Measurements from ENCODE around the gene ZNF207. TPM values are rescaled to one million over a fixed set of nuclear protein-coding genes. Genes with fewer than 3 reads are reported as not detected.
"Not testable (repeated sequence)": the region's sequence is repeated elsewhere in the genome, so short reads cannot be mapped to it uniquely, and the experiment has no call there.

ZNF207 gene
- total RNA-seq, 2 donors from 2014 or later: 82.5 to 95.6 TPM

- no peaks in the 10 kb centered on the region for H3K27me3 ChIP-seq
- TF ChIP-seq, protein P1, sequence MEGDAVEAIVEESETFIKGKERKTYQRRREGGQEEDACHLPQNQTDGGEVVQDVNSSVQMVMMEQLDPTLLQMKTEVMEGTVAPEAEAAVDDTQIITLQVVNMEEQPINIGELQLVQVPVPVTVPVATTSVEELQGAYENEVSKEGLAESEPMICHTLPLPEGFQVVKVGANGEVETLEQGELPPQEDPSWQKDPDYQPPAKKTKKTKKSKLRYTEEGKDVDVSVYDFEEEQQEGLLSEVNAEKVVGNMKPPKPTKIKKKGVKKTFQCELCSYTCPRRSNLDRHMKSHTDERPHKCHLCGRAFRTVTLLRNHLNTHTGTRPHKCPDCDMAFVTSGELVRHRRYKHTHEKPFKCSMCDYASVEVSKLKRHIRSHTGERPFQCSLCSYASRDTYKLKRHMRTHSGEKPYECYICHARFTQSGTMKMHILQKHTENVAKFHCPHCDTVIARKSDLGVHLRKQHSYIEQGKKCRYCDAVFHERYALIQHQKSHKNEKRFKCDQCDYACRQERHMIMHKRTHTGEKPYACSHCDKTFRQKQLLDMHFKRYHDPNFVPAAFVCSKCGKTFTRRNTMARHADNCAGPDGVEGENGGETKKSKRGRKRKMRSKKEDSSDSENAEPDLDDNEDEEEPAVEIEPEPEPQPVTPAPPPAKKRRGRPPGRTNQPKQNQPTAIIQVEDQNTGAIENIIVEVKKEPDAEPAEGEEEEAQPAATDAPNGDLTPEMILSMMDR (IDR thresholded peaks at IDR 0.05): no peak
- TF ChIP-seq POLR2A (IDR thresholded peaks at IDR 0.05): no peak
- DNase-seq: no peak
- peaks cover 8% of the 10 kb centered on the region for H3K4me1 ChIP-seq
- WGBS, 2 donors: 88 to 98% methylated on average over 5 to 6 of the region's 6 CpGs
- no peaks in the 10 kb centered on the region for H3K9me3 ChIP-seq
- intact Hi-C loops (cut with DNase I): no loop called here
- H3K4me3 ChIP-seq: no peak overlapping the region
- H3K36me3 ChIP-seq (replicated peaks in 1 of 2; ENCODE audit: insufficient read depth in 1 of 2, low read depth in 2 of 2): no peaks in the 10 kb centered on the region
- no peak for ATAC-seq
- no peak overlapping the region for H3K27ac ChIP-seq
These were observed 38.9 kb downstream of the ZNF207 start for GRCh38 chr17:32388613-32389459.

DNA sequence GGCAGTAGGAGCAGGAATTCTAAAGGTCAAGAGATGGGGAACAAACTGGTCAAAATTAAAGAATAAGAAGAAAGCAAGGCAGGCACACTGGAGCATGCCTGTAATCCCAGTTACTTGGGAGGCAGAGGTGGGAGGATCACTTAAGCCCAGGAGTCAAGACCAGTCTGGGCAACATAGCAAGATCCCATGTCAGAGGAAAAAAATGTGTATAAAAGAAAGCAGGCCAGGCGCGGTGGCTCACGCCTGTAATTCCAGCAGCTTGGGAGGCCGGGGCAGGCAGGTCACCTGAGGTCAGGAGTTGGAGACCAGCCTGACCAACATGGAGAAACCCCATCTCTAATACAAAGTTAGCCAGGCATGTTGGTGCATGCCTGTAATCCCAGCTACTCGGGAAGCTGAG, 43.9 kb downstream of the ZNF207 start:
- Histone ChIP-seq H3K36me3 (replicated peaks in 1 of 2; ENCODE audit: insufficient read depth in 1 of 2, low read depth in 2 of 2) (no peaks in the 10 kb centered on the region), H3K27me3 (no peaks in the 10 kb centered on the region), H3K4me1 (no peaks in the 10 kb centered on the region), H3K27ac (no peak overlapping the region), H3K9me3 (no peaks in the 10 kb centered on the region), H3K4me3 (no peak overlapping the region)
- intact Hi-C loops (cut with DNase I): no loop called here
- DNase-seq (no peak), ATAC-seq (no peak)
- WGBS, 2 donors: 92 to 93% methylated on average over 5 of the region's 5 CpGs
- no peak for TF ChIP-seq POLR2A (IDR thresholded peaks at IDR 0.05)
- TF ChIP-seq, protein P1 (IDR thresholded peaks at IDR 0.05): no peak

DNA sequence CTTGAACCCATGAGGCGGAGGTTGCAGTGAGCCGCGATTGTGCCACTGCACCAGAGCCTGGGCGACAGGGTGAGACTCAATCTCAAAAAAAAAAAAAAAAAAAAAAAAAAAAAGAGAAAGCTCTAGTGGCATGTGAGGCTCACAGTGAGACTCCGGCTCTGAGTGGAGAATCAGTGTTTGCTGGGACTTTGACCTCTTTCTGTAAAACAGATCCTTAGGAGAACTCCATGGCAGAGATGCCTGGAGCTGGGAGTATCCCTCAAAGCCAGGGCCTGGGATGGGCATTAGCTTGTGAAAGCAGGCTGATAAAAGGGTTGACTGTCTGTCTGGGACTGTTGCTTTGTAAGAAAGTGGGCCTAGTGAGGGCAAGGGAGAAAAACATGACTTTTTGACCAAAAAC, 46.4 kb downstream of the ZNF207 start:
- no peak for TF ChIP-seq POLR2A (IDR thresholded peaks at IDR 0.05)
- TF ChIP-seq, protein P1 (IDR thresholded peaks at IDR 0.05): no peak
- DNase-seq: no peak
- Histone ChIP-seq H3K9me3 (no peaks in the 10 kb centered on the region), H3K27me3 (no peaks in the 10 kb centered on the region), H3K4me1 (no peaks in the 10 kb centered on the region), H3K4me3 (no peak overlapping the region), H3K36me3 (replicated peaks in 1 of 2; ENCODE audit: insufficient read depth in 1 of 2, low read depth in 2 of 2) (no peaks in the 10 kb centered on the region), H3K27ac (no peak overlapping the region)
- intact Hi-C loops (cut with DNase I): no loop called here
- WGBS, 2 donors: 85 to 98% methylated on average over 4 to 5 of the region's 5 CpGs
- ATAC-seq: no peak

DNA sequence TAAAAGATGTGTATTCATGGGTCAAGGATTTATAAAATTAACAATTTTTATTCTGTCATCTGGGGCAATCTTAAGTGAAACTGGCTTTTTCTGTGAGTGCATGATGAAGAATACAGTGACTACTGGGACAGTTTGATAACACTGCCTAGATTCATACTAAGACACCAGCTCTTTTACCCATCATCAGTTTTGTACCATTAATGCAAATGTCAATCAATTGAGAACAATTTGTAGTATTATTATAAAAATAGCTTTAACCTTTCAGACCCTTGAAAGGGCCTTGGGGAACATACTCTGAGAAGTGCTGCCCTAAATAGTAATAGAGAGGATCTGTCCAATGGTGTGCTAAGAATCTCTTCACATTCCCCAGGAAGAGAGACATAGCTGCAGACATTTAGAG, 49.0 kb downstream of the ZNF207 start:
- no peak overlapping the region for H3K4me3 ChIP-seq
- DNase-seq: no peak
- no peaks in the 10 kb centered on the region for H3K9me3 ChIP-seq
- ATAC-seq: no peak
- H3K4me1 ChIP-seq: no peaks in the 10 kb centered on the region
- TF ChIP-seq POLR2A (IDR thresholded peaks at IDR 0.05): no peak
- TF ChIP-seq, protein P1 (IDR thresholded peaks at IDR 0.05): no peak
- H3K27me3 ChIP-seq: no peaks in the 10 kb centered on the region
- no peak overlapping the region for H3K27ac ChIP-seq
- intact Hi-C loops (cut with DNase I): no loop called here
- H3K36me3 ChIP-seq (replicated peaks in 1 of 2; ENCODE audit: insufficient read depth in 1 of 2, low read depth in 2 of 2): no peaks in the 10 kb centered on the region

- H3K36me3 ChIP-seq (replicated peaks in 1 of 2; ENCODE audit: insufficient read depth in 1 of 2, low read depth in 2 of 2); H3K9me3 ChIP-seq; intact Hi-C loops (cut with DNase I); H3K27me3 ChIP-seq; H3K4me1 ChIP-seq; H3K4me3 ChIP-seq; H3K27ac ChIP-seq; DNase-seq; ATAC-seq: not testable (repeated sequence)
- 87 to 97% methylated on average over 3 of the region's 3 CpGs for WGBS, 2 donors
These were observed 60.1 kb downstream of the ZNF207 start for GRCh38 chr17:32410085-32410484.
